Measurements from ENCODE around the gene JARID2.

Gene JARID2

DNA sequence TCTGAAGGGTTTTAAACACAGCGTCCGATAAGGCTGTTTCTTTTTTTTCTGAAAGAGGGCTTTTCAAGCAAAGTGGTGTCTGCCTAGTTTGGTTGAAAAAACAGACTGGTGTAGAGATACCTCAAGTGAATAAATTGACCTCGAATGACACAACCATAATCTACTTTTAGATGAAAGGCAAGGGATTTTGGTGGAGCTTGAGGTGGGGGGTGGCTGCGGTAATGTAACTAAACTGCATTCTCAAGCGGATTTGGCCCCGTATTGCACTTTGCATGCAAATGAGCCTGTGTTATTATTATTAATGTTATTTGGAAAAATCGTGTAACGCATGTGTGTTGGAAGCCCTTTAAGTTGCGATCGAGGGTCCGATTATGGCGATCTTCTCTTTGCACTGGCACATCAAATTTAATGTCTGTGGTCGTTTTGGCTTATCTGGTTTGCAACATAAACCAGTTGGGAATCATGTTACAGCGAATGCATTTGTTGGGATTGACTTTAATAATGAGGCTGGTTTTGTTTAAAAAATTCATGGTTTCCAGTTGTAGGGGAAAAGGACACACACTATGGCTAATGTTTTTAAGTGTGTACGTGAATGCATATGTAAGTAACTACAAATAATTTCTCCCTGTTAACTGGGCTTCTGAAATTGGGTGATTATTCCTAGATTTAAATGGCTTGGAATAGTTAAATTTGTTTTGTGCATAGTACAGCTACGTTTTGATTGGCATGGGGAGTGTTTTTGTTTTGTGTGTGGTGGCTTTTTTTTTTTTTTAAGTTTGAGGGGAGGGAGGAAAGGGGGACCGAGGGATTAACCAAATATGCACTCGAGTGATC is 1.0 kb downstream of the JARID2 start:
- no peaks in the 10 kb centered on the region for H3K9me3 ChIP-seq (ENCODE audit: insufficient read depth, low read length)
- peak overlapping the region; percentile 68 for H3K9ac ChIP-seq (ENCODE audit: low read length)
- H3K27ac ChIP-seq (ENCODE audit: low read depth, low read length), result no peak overlapping the region
- H4K20me1 ChIP-seq (ENCODE audit: low read depth, low read length), result no peaks in the 10 kb centered on the region
- H3K4me2 ChIP-seq (ENCODE audit: low read depth, low read length, poor library complexity, severe bottlenecking), result peak overlapping the region; percentile 87
- no peak for TF ChIP-seq EZH2phosphoT487 (conservative IDR thresholded peaks at IDR 0.05; ENCODE audit: low read length)
- TF ChIP-seq, protein P1, sequence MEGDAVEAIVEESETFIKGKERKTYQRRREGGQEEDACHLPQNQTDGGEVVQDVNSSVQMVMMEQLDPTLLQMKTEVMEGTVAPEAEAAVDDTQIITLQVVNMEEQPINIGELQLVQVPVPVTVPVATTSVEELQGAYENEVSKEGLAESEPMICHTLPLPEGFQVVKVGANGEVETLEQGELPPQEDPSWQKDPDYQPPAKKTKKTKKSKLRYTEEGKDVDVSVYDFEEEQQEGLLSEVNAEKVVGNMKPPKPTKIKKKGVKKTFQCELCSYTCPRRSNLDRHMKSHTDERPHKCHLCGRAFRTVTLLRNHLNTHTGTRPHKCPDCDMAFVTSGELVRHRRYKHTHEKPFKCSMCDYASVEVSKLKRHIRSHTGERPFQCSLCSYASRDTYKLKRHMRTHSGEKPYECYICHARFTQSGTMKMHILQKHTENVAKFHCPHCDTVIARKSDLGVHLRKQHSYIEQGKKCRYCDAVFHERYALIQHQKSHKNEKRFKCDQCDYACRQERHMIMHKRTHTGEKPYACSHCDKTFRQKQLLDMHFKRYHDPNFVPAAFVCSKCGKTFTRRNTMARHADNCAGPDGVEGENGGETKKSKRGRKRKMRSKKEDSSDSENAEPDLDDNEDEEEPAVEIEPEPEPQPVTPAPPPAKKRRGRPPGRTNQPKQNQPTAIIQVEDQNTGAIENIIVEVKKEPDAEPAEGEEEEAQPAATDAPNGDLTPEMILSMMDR (IDR thresholded peaks at IDR 0.05; ENCODE audit: insufficient read depth, low read length, poor library complexity, severe bottlenecking), result no peak
- no peaks in the 10 kb centered on the region for H3K9me2 ChIP-seq (replicated peaks; ENCODE audit: insufficient read depth, low read length)
- peaks cover 25% of the 10 kb centered on the region for H3F3A ChIP-seq (ENCODE audit: insufficient read depth)
- H3K4me3 ChIP-seq (ENCODE audit: insufficient read depth, low read length, poor library complexity, severe bottlenecking), result peak overlapping the region; percentile 96
- H3K27me3 ChIP-seq (ENCODE audit: low read length), result no peaks in the 10 kb centered on the region
- peak overlapping the region; percentile 88 for H2AFZ ChIP-seq (ENCODE audit: low read depth, low read length, severe bottlenecking)
- H3K79me2 ChIP-seq (ENCODE audit: insufficient read depth, low read length), result no peaks in the 10 kb centered on the region
- H3K36me3 ChIP-seq (ENCODE audit: low read length), result no peaks in the 10 kb centered on the region

DNA sequence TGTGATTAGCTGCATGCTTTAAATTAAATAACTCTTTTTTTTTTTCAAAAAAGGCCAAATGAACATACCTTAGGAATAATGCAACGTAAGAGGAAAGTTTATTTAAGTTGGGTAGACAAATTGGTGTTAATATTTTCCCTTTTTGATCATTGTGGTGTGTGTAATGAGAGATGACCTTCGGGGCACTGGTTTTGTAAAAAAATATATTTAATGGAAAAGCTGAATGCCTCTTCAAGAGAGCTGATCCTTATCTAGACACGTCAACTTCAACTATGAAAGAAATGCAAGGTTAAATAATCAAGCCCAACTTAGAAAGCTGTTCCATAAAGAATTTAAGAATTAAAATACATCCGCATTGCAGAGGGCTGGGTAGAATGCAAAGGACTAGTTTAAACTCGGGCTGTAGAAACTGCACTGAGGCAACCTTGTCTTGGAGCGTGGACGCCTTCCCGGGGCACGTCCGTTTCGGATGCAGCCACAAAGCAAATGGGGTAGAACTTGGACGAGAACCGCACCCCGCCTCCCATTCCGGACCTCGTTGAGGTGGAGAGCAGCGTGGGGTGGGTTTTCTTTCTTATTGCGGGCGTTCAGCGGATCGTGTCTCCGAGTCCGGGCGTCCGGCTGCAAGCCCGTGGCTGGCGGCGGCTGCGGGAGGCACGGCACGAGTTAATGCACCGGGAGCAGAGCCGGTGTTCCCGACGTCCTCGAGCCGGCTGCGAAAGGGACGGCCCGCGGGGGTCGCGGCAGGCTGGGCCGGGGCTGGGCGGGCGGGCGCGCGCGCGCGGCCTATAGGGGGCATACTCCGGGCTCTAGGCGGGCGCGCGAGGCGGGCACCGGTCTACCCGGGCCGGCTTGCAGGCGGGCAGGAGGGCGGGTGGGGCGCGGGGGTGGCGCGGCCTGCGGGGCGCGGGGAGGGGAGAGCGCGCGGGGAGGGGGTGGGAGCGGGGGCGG is 1.9 kb downstream of the JARID2 start:
- Histone ChIP-seq H3K27me3 (ENCODE audit: low read length) (no peaks in the 10 kb centered on the region), H3F3A (ENCODE audit: insufficient read depth) (peaks cover 25% of the 10 kb centered on the region), H3K79me2 (ENCODE audit: insufficient read depth, low read length) (no peaks in the 10 kb centered on the region), H4K20me1 (ENCODE audit: low read depth, low read length) (no peaks in the 10 kb centered on the region), H3K9me2 (replicated peaks; ENCODE audit: insufficient read depth, low read length) (no peaks in the 10 kb centered on the region), H3K9me3 (ENCODE audit: insufficient read depth, low read length) (no peaks in the 10 kb centered on the region), H3K4me2 (ENCODE audit: low read depth, low read length, poor library complexity, severe bottlenecking) (peak overlapping the region; percentile 87), H2AFZ (ENCODE audit: low read depth, low read length, severe bottlenecking) (peak overlapping the region; percentile 89), H3K4me3 (ENCODE audit: insufficient read depth, low read length, poor library complexity, severe bottlenecking) (peak overlapping the region; percentile 96), H3K9ac (ENCODE audit: low read length) (peak overlapping the region; percentile 68), H3K36me3 (ENCODE audit: low read length) (no peaks in the 10 kb centered on the region), H3K27ac (ENCODE audit: low read depth, low read length) (no peak overlapping the region)
- TF ChIP-seq, protein P1 (IDR thresholded peaks at IDR 0.05; ENCODE audit: insufficient read depth, low read length, poor library complexity, severe bottlenecking), result peak; percentile 48
- no peak for TF ChIP-seq EZH2phosphoT487 (conservative IDR thresholded peaks at IDR 0.05; ENCODE audit: low read length)

DNA sequence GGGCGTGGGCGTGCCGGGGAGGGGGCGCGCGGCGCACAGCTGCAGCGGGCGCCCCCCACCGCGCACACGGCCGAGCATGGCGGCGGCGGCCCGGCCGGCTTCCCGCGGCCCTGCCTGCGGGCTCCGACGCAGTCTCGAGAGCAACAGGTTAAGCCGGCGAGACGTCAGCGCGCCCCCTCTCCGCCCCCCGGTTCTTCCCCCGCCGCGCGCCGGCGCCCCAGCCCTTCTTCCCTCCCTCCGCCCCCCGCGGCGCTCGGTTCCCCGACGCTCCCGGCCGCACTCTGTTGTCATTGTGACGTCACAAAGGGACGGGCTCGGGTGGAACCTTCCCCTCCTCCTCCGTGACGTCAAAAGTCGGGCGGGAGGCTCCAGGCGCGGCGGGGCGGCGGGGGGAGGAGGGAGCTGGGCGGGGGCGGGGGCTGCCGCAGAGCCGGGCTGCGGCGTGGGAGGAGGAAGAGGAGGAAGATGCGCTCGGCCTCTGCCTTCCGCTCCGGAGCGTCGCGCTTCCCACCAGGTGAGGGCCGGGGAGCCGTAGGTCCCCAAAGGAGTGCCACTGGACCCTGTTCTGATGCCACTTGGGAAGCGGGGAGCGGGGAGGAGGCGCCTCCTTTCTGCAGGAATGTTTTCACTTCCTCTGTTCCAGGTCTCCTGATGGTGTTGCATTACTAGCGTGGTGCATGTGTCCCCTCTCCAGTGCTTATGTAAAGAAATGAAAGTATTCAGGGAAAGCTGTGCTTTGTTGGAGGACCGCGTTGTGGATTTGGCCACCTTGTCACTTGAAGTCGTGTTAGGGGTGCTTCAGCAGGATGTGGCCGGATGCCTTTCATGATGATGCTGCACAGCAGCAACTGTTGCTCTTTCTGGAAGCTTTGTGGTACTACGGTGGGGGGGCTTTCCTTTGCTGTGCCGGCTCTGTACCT is 2.8 kb downstream of the JARID2 start:
- peak overlapping the region; percentile 93 for H2AFZ ChIP-seq (ENCODE audit: low read depth, low read length, severe bottlenecking)
- no peaks in the 10 kb centered on the region for H3K79me2 ChIP-seq (ENCODE audit: insufficient read depth, low read length)
- peak overlapping the region; percentile 21; the same call in 1 of the 2 replicates for H3K27ac ChIP-seq (ENCODE audit: low read depth, low read length)
- H3K9ac ChIP-seq (ENCODE audit: low read length), result peak overlapping the region; percentile 53
- H3K9me2 ChIP-seq (replicated peaks; ENCODE audit: insufficient read depth, low read length), result no peaks in the 10 kb centered on the region
- no peaks in the 10 kb centered on the region for H3K27me3 ChIP-seq (ENCODE audit: low read length)
- peaks cover 25% of the 10 kb centered on the region for H3F3A ChIP-seq (ENCODE audit: insufficient read depth)
- no peaks in the 10 kb centered on the region for H4K20me1 ChIP-seq (ENCODE audit: low read depth, low read length)
- TF ChIP-seq, protein P1 (IDR thresholded peaks at IDR 0.05; ENCODE audit: insufficient read depth, low read length, poor library complexity, severe bottlenecking), result no peak
- no peak for TF ChIP-seq EZH2phosphoT487 (conservative IDR thresholded peaks at IDR 0.05; ENCODE audit: low read length)
- peak overlapping the region; percentile 63 for H3K4me3 ChIP-seq (ENCODE audit: insufficient read depth, low read length, poor library complexity, severe bottlenecking)
- no peaks in the 10 kb centered on the region for H3K36me3 ChIP-seq (ENCODE audit: low read length)
- no peaks in the 10 kb centered on the region for H3K9me3 ChIP-seq (ENCODE audit: insufficient read depth, low read length)
- H3K4me2 ChIP-seq (ENCODE audit: low read depth, low read length, poor library complexity, severe bottlenecking), result peak overlapping the region; percentile 82

All from SU-DHL-6 (cell line).